ENCODE results near the gene GPNMB. TPM values are rescaled to one million over a fixed set of nuclear protein-coding genes. Genes with fewer than 3 reads are reported as not detected.

The GPNMB gene
- total and polyA plus RNA-seq, 10 of the 15 experiments (the other 5 are each of a cell fraction or from before 2014, with no cell fraction given) = 5.9 to 22.3 (median 10.0) TPM

DNA sequence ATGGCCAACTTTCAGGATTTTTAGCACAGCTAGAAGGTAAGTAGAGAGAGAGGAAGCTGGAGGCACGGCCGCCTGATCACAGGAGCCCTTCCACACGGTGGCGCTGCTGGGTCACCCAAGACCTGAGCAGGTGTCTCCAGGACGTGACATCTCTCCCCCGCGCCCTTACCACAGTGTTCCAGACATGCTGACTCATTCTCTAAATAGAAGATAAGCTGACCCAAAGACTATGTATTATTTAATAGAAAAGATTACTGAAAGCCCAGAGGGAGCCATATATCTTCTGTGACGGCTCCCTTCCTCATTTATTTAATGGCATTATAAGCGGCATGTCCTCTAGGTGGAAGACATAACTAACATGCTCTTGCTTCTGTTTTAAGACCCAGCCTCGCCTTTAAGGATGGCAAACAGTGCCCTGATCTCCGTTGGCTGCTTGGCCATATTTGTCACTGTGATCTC is 26.6 kb downstream of the GPNMB start (continued):
- TF ChIP-seq, protein P1, sequence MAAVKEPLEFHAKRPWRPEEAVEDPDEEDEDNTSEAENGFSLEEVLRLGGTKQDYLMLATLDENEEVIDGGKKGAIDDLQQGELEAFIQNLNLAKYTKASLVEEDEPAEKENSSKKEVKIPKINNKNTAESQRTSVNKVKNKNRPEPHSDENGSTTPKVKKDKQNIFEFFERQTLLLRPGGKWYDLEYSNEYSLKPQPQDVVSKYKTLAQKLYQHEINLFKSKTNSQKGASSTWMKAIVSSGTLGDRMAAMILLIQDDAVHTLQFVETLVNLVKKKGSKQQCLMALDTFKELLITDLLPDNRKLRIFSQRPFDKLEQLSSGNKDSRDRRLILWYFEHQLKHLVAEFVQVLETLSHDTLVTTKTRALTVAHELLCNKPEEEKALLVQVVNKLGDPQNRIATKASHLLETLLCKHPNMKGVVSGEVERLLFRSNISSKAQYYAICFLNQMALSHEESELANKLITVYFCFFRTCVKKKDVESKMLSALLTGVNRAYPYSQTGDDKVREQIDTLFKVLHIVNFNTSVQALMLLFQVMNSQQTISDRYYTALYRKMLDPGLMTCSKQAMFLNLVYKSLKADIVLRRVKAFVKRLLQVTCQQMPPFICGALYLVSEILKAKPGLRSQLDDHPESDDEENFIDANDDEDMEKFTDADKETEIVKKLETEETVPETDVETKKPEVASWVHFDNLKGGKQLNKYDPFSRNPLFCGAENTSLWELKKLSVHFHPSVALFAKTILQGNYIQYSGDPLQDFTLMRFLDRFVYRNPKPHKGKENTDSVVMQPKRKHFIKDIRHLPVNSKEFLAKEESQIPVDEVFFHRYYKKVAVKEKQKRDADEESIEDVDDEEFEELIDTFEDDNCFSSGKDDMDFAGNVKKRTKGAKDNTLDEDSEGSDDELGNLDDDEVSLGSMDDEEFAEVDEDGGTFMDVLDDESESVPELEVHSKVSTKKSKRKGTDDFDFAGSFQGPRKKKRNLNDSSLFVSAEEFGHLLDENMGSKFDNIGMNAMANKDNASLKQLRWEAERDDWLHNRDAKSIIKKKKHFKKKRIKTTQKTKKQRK (IDR thresholded peaks at IDR 0.05; ENCODE audit: low read depth, low read length) = no peak
- no peak for TF ChIP-seq BRCA1 (IDR thresholded peaks at IDR 0.05; ENCODE audit: low read depth, low read length)
- no peak for TF ChIP-seq ZNF24 (IDR thresholded peaks at IDR 0.05)
- no peak for TF ChIP-seq NR2F1 (conservative IDR thresholded peaks at IDR 0.05)
- TF ChIP-seq, protein P2, sequence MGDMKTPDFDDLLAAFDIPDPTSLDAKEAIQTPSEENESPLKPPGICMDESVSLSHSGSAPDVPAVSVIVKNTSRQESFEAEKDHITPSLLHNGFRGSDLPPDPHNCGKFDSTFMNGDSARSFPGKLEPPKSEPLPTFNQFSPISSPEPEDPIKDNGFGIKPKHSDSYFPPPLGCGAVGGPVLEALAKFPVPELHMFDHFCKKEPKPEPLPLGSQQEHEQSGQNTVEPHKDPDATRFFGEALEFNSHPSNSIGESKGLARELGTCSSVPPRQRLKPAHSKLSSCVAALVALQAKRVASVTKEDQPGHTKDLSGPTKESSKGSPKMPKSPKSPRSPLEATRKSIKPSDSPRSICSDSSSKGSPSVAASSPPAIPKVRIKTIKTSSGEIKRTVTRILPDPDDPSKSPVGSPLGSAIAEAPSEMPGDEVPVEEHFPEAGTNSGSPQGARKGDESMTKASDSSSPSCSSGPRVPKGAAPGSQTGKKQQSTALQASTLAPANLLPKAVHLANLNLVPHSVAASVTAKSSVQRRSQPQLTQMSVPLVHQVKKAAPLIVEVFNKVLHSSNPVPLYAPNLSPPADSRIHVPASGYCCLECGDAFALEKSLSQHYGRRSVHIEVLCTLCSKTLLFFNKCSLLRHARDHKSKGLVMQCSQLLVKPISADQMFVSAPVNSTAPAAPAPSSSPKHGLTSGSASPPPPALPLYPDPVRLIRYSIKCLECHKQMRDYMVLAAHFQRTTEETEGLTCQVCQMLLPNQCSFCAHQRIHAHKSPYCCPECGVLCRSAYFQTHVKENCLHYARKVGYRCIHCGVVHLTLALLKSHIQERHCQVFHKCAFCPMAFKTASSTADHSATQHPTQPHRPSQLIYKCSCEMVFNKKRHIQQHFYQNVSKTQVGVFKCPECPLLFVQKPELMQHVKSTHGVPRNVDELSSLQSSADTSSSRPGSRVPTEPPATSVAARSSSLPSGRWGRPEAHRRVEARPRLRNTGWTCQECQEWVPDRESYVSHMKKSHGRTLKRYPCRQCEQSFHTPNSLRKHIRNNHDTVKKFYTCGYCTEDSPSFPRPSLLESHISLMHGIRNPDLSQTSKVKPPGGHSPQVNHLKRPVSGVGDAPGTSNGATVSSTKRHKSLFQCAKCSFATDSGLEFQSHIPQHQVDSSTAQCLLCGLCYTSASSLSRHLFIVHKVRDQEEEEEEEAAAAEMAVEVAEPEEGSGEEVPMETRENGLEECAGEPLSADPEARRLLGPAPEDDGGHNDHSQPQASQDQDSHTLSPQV (IDR thresholded peaks at IDR 0.05) = no peak
- peak; percentile 75; the same call in 1 of the 2 replicates for TF ChIP-seq TAF1 (IDR thresholded peaks at IDR 0.05; ENCODE audit: borderline replicate concordance, low read depth, low read length)
- no peak for TF ChIP-seq NRF1 (conservative IDR thresholded peaks at IDR 0.05; ENCODE audit: low read depth, low read length)
- no peak for TF ChIP-seq KAT2A (conservative IDR thresholded peaks at IDR 0.05; ENCODE audit: control insufficient read depth, low read depth, low read length)
- TF ChIP-seq, protein P3, sequence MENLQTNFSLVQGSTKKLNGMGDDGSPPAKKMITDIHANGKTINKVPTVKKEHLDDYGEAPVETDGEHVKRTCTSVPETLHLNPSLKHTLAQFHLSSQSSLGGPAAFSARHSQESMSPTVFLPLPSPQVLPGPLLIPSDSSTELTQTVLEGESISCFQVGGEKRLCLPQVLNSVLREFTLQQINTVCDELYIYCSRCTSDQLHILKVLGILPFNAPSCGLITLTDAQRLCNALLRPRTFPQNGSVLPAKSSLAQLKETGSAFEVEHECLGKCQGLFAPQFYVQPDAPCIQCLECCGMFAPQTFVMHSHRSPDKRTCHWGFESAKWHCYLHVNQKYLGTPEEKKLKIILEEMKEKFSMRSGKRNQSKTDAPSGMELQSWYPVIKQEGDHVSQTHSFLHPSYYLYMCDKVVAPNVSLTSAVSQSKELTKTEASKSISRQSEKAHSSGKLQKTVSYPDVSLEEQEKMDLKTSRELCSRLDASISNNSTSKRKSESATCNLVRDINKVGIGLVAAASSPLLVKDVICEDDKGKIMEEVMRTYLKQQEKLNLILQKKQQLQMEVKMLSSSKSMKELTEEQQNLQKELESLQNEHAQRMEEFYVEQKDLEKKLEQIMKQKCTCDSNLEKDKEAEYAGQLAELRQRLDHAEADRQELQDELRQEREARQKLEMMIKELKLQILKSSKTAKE (IDR thresholded peaks at IDR 0.05; ENCODE audit: low read depth, poor library complexity, severe bottlenecking) = peak; percentile 85
- peak; percentile 77; the same call in 1 of the 2 replicates for TF ChIP-seq RCOR1 (conservative IDR thresholded peaks at IDR 0.05; ENCODE audit: low read depth, low read length)
- TF ChIP-seq ETV6 (conservative IDR thresholded peaks at IDR 0.05 in 1 of 2, IDR thresholded peaks at IDR 0.05 in 1 of 2; ENCODE audit: borderline replicate concordance in 1 of 2, low read depth in 1 of 2) = no peak
- TF ChIP-seq NFYA (IDR thresholded peaks at IDR 0.05; ENCODE audit: borderline replicate concordance, low read depth, low read length) = no peak
- TF ChIP-seq SMAD1 (IDR thresholded peaks at IDR 0.05; ENCODE audit: low read depth, partially characterized antibody) = no peak
- no peak for TF ChIP-seq EGR1 (IDR thresholded peaks at IDR 0.05; ENCODE audit: borderline replicate concordance in 1 of 2, low read depth in 2 of 2, low read length in 2 of 2)
- 0 out of 2 replicates have a peak, but pooled peaks have one; percentile 22 for TF ChIP-seq IRF4 (IDR thresholded peaks at IDR 0.05; ENCODE audit: low read depth, low read length)
- no peak for TF ChIP-seq HDAC6 (IDR thresholded peaks at IDR 0.05; ENCODE audit: unreplicated experiment)
- TF ChIP-seq, protein P4, sequence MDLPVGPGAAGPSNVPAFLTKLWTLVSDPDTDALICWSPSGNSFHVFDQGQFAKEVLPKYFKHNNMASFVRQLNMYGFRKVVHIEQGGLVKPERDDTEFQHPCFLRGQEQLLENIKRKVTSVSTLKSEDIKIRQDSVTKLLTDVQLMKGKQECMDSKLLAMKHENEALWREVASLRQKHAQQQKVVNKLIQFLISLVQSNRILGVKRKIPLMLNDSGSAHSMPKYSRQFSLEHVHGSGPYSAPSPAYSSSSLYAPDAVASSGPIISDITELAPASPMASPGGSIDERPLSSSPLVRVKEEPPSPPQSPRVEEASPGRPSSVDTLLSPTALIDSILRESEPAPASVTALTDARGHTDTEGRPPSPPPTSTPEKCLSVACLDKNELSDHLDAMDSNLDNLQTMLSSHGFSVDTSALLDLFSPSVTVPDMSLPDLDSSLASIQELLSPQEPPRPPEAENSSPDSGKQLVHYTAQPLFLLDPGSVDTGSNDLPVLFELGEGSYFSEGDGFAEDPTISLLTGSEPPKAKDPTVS (IDR thresholded peaks at IDR 0.05; ENCODE audit: low read depth, low read length) = no peak
- no peak for TF ChIP-seq ZNF217 (IDR thresholded peaks at IDR 0.05)
- TF ChIP-seq PML (IDR thresholded peaks at IDR 0.05; ENCODE audit: low read length) = no peak
- no peak for TF ChIP-seq SUZ12 (IDR thresholded peaks at IDR 0.05; ENCODE audit: unreplicated experiment)

All from GM12878 (cell line).